ENCODE measurements around the gene IGFALS. TPM values are rescaled to one million over a fixed set of nuclear protein-coding genes. Genes with fewer than 3 reads are reported as not detected.

The IGFALS gene
- under 1 TPM; 0.28 to 0.54 TPM for total RNA-seq

GRCh38 chr16:1793578-1794220 is at the start of gene IGFALS:
Gene IGFALS, minus strand, starts transcription at chr16:1793705. Its CDS starts 53 bp downstream, at chr16:1793652.
- Histone ChIP-seq H3K4me1 (ENCODE audit: control insufficient read depth in 1 of 2, low read depth in 2 of 2) (no peaks in the 10 kb centered on the region), H3K27ac (no peak within 1 kb of the TSS), H3K36me3 (peaks cover 12% of the 10 kb centered on the region), H3K4me3 (no peak within 1 kb of the TSS), H3K27me3 (replicated peaks; ENCODE audit: insufficient read depth) (no peaks in the 10 kb centered on the region), H3K9me3 (no peaks in the 10 kb centered on the region)
- no peak for ATAC-seq (ENCODE audit: insufficient number of reproducible peaks, low FRiP score, low read depth)
- TF ChIP-seq CTCF (IDR thresholded peaks at IDR 0.05), result no peak
- DNase-seq (ENCODE audit: low spot score), result no peak

- no peak overlapping the region for H3K27ac ChIP-seq
- no peak for ATAC-seq (ENCODE audit: insufficient number of reproducible peaks, low FRiP score, low read depth)
- no peak overlapping the region for H3K4me3 ChIP-seq
- no peaks in the 10 kb centered on the region for H3K36me3 ChIP-seq
- no peaks in the 10 kb centered on the region for H3K9me3 ChIP-seq
- no peaks in the 10 kb centered on the region for H3K4me1 ChIP-seq (ENCODE audit: control insufficient read depth in 1 of 2, low read depth in 2 of 2)
- no peak for DNase-seq (ENCODE audit: low spot score)
- no peak for TF ChIP-seq CTCF (IDR thresholded peaks at IDR 0.05)
- no peaks in the 10 kb centered on the region for H3K27me3 ChIP-seq (replicated peaks; ENCODE audit: insufficient read depth)
Observed at GRCh38 chr16:1839554-1839953, 46.0 kb upstream of the IGFALS start.

- Histone ChIP-seq H3K4me1 (ENCODE audit: control insufficient read depth in 1 of 2, low read depth in 2 of 2) (peaks cover 0 to 2% of the 10 kb centered on the region in 2 donors), H3K36me3 (peaks cover 3% of the 10 kb centered on the region), H3K27ac (no peak overlapping the region), H3K27me3 (replicated peaks; ENCODE audit: insufficient read depth) (no peaks in the 10 kb centered on the region), H3K4me3 (no peak overlapping the region), H3K9me3 (no peaks in the 10 kb centered on the region)
- DNase-seq (ENCODE audit: low spot score) (no peak), ATAC-seq (ENCODE audit: insufficient number of reproducible peaks, low FRiP score, low read depth) (no peak)
- no peak for TF ChIP-seq CTCF (IDR thresholded peaks at IDR 0.05)
Observed at GRCh38 chr16:1834096-1834495, 40.6 kb upstream of the IGFALS start.

- Histone ChIP-seq H3K27me3 (replicated peaks; ENCODE audit: insufficient read depth) (no peaks in the 10 kb centered on the region), H3K36me3 (peaks cover 3% of the 10 kb centered on the region), H3K4me1 (ENCODE audit: control insufficient read depth in 1 of 2, low read depth in 2 of 2) (peaks cover 7 to 14% of the 10 kb centered on the region in 2 donors), H3K9me3 (no peaks in the 10 kb centered on the region), H3K4me3 (no peak overlapping the region), H3K27ac (no peak overlapping the region)
- DNase-seq (ENCODE audit: low spot score), result no peak
- no peak for ATAC-seq (ENCODE audit: insufficient number of reproducible peaks, low FRiP score, low read depth)
- no peak for TF ChIP-seq CTCF (IDR thresholded peaks at IDR 0.05)
Observed at GRCh38 chr16:1832838-1833454, 39.4 kb upstream of the IGFALS start.

GRCh38 chr16:1831186-1832075 is 37.9 kb upstream of the IGFALS start:
- ATAC-seq (ENCODE audit: insufficient number of reproducible peaks, low FRiP score, low read depth), result no peak
- DNase-seq (ENCODE audit: low spot score), result no peak
- Histone ChIP-seq H3K4me1 (ENCODE audit: control insufficient read depth in 1 of 2, low read depth in 2 of 2) (peaks cover 11 to 19% of the 10 kb centered on the region in 2 donors), H3K4me3 (no peak overlapping the region), H3K36me3 (peaks cover 3% of the 10 kb centered on the region), H3K27ac (no peak overlapping the region), H3K27me3 (replicated peaks; ENCODE audit: insufficient read depth) (no peaks in the 10 kb centered on the region), H3K9me3 (no peaks in the 10 kb centered on the region)
- no peak for TF ChIP-seq CTCF (IDR thresholded peaks at IDR 0.05)
